NB4 (cell line): ENCODE results near the gene CFD.

ENCODE experiments used
- CTCF ChIP-seq: IDR thresholded peaks from one replicate; pipeline ENCODE4 v1.5.1; 2012; ENCODE audit warnings: low read depth, low read length
- MAX ChIP-seq: IDR thresholded peaks from 2 replicates; pipeline ENCODE4 v1.6.1; 2011; ENCODE audit warnings: low read depth, low read length
- MYC ChIP-seq: IDR thresholded peaks from 2 replicates; pipeline ENCODE4 v1.6.1; 2011; ENCODE audit warnings: low read depth, low read length
- POLR2A ChIP-seq: IDR thresholded peaks from 2 replicates; pipeline ENCODE4 v1.6.1; 2011; ENCODE audit warnings: mild to moderate bottlenecking; ENCODE audit not compliant: insufficient read length; ENCODE audit errors: extremely low read depth

- TF ChIP-seq CTCF (no peak), MAX (no peak), POLR2A (no peak), MYC (no peak)
Observed at GRCh38 chr19:825897-826644, 33.4 kb upstream of the CFD start.
